ENCODE measurements around the gene CHD3. TPM values are rescaled to one million over a fixed set of nuclear protein-coding genes. Genes with fewer than 3 reads are reported as not detected.

The CHD3 gene
- total and polyA plus RNA-seq, 10 of the 15 experiments (the other 5 are each of a cell fraction or from before 2014, with no cell fraction given) = 1.4 to 86.8 (median 39.1) TPM

DNA sequence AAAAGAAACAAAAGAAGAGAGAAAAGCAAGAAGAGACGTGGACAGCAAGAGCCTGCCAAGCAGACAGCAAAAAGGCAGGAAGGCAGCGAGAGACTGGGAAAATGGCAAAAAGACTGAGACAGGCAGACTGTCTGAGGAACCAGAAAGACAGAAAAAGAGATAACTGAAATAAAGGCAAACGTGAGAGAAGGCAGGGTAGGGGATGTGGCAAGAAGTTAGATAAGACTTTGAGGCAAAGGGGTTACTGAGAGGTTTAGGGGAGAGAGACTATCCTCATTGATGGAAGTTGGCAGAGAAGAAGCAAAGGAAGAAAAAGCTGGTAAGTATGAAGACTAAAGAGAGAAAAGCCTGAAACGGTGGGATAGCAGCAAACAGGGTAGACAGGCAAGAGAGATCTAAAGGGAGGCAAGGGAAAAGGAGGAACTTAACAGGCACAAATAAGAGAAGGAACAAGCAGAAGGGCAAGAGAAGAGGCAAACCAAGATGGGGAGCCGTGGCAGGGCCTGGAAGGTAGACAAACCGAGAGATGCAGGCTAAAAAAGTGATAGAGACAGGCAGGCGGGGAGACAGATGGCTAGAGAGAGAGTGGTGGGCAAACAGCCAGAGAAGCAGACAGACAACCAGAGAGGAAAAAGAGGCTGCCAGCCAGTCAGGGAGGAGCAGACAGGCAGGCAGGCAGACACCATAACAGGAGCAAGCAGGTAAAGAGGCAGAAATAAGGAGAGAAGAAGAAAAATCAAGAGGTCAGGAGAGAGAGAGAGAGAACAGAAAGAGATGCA lies 7.1 kb upstream of the CHD3 start:
- Histone ChIP-seq H3K4me1 (ENCODE audit: control insufficient read depth, insufficient read depth, low read length) (peaks cover 19% of the 10 kb centered on the region), H3K27ac (ENCODE audit: control insufficient read depth, insufficient read depth) (peak overlapping the region; percentile 10; the same call in 1 of the 2 replicates), H4K20me1 (ENCODE audit: control insufficient read depth, insufficient read depth) (no peaks in the 10 kb centered on the region), H3K9me3 (replicated peaks; ENCODE audit: control insufficient read depth, insufficient read depth, low read length) (no peaks in the 10 kb centered on the region), H3K36me3 (ENCODE audit: control insufficient read depth in 2 of 2, insufficient read depth in 2 of 2, low read length in 1 of 2) (peaks cover 0 to 2% of the 10 kb centered on the region in 2 experiments; a peak in 1 of 4 replicates), H3K4me2 (ENCODE audit: control insufficient read depth, insufficient read depth) (peak overlapping the region; percentile 57), H3K9ac (ENCODE audit: control insufficient read depth, insufficient read depth, low read length) (peak overlapping the region; percentile 20; the same call in 1 of the 2 replicates), H2AFZ (ENCODE audit: control insufficient read depth, low read depth, low read length) (no peak overlapping the region), H3K4me3 (peak overlapping the region; percentile 58), H3K79me2 (ENCODE audit: control insufficient read depth, insufficient read depth, low read length) (peaks cover 18% of the 10 kb centered on the region), H3K27me3 (replicated peaks in 1 of 2; ENCODE audit: control insufficient read depth in 2 of 2, insufficient read depth in 2 of 2, low read length in 1 of 2) (no peaks in the 10 kb centered on the region)
- TF ChIP-seq, protein P1, sequence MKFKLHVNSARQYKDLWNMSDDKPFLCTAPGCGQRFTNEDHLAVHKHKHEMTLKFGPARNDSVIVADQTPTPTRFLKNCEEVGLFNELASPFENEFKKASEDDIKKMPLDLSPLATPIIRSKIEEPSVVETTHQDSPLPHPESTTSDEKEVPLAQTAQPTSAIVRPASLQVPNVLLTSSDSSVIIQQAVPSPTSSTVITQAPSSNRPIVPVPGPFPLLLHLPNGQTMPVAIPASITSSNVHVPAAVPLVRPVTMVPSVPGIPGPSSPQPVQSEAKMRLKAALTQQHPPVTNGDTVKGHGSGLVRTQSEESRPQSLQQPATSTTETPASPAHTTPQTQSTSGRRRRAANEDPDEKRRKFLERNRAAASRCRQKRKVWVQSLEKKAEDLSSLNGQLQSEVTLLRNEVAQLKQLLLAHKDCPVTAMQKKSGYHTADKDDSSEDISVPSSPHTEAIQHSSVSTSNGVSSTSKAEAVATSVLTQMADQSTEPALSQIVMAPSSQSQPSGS (IDR thresholded peaks at IDR 0.05; ENCODE audit: low read length) = no peak
- TF ChIP-seq, protein P2, sequence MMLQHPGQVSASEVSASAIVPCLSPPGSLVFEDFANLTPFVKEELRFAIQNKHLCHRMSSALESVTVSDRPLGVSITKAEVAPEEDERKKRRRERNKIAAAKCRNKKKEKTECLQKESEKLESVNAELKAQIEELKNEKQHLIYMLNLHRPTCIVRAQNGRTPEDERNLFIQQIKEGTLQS (IDR thresholded peaks at IDR 0.05; ENCODE audit: borderline replicate concordance, extremely low read depth, low read depth, low read length) = no peak
- no peak for TF ChIP-seq SMC3 (IDR thresholded peaks at IDR 0.05; ENCODE audit: borderline replicate concordance, low read length)
- TF ChIP-seq SMAD1 (IDR thresholded peaks at IDR 0.05; ENCODE audit: low read depth, partially characterized antibody) = no peak
- TF ChIP-seq NBN (IDR thresholded peaks at IDR 0.05) = no peak
- no peak for TF ChIP-seq RCOR1 (conservative IDR thresholded peaks at IDR 0.05; ENCODE audit: low read depth, low read length)
- TF ChIP-seq, protein P3, sequence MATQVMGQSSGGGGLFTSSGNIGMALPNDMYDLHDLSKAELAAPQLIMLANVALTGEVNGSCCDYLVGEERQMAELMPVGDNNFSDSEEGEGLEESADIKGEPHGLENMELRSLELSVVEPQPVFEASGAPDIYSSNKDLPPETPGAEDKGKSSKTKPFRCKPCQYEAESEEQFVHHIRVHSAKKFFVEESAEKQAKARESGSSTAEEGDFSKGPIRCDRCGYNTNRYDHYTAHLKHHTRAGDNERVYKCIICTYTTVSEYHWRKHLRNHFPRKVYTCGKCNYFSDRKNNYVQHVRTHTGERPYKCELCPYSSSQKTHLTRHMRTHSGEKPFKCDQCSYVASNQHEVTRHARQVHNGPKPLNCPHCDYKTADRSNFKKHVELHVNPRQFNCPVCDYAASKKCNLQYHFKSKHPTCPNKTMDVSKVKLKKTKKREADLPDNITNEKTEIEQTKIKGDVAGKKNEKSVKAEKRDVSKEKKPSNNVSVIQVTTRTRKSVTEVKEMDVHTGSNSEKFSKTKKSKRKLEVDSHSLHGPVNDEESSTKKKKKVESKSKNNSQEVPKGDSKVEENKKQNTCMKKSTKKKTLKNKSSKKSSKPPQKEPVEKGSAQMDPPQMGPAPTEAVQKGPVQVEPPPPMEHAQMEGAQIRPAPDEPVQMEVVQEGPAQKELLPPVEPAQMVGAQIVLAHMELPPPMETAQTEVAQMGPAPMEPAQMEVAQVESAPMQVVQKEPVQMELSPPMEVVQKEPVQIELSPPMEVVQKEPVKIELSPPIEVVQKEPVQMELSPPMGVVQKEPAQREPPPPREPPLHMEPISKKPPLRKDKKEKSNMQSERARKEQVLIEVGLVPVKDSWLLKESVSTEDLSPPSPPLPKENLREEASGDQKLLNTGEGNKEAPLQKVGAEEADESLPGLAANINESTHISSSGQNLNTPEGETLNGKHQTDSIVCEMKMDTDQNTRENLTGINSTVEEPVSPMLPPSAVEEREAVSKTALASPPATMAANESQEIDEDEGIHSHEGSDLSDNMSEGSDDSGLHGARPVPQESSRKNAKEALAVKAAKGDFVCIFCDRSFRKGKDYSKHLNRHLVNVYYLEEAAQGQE (IDR thresholded peaks at IDR 0.05; ENCODE audit: low read depth, low read length) = no peak
- TF ChIP-seq, protein P4, sequence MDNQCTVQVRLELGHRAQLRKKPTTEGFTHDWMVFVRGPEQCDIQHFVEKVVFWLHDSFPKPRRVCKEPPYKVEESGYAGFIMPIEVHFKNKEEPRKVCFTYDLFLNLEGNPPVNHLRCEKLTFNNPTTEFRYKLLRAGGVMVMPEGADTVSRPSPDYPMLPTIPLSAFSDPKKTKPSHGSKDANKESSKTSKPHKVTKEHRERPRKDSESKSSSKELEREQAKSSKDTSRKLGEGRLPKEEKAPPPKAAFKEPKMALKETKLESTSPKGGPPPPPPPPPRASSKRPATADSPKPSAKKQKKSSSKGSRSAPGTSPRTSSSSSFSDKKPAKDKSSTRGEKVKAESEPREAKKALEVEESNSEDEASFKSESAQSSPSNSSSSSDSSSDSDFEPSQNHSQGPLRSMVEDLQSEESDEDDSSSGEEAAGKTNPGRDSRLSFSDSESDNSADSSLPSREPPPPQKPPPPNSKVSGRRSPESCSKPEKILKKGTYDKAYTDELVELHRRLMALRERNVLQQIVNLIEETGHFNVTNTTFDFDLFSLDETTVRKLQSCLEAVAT (IDR thresholded peaks at IDR 0.05) = no peak
- no peak for TF ChIP-seq MYC (IDR thresholded peaks at IDR 0.05; ENCODE audit: insufficient read depth, insufficient read length, insufficient replicate concordance, low read length, severe bottlenecking)
- no peak for TF ChIP-seq NR2C2 (IDR thresholded peaks at IDR 0.05; ENCODE audit: borderline replicate concordance, control insufficient read depth, insufficient read length, low read depth)
- no peak for FAIRE-seq
- POLR2A ChIA-PET = no interaction called here
- WGBS (ENCODE audit: insufficient coverage, insufficient replicate concordance, low lambda C conversion rate, missing lambda C conversion rate) = 30% methylated on average over 7 of the region's 7 CpGs
- BruUV-seq (replicated peaks) = no TSS peak
- RAD21 ChIA-PET (ENCODE audit: unreplicated experiment) = interaction anchor here (0.6 kb wide), 1 partner anchor 24 kb away, joined by 3 read pairs; the partner anchor contains the start of gene NAA38
- in situ Hi-C loops (cut with MboI) (no loop called here), intact Hi-C loops (cut with micrococcal nuclease; ENCODE audit: unreplicated experiment) (no loop called here)
- CTCF ChIA-PET = interaction anchor here (1.0 to 8.9 kb wide), 3 partner anchors 12 to 24 kb away, joined by 3 to 75 read pairs (median 5); partner anchors contain the start of gene NAA38
- no peak for ATAC-seq
- no peak for DNase-seq (ENCODE audit: low read depth, low spot score)
- SMC1A ChIA-PET (ENCODE audit: uncharacterized antibody, unreplicated experiment) = no interaction called here

All from GM12878 (cell line).